ENCODE results near the gene RNF125.

DNA sequence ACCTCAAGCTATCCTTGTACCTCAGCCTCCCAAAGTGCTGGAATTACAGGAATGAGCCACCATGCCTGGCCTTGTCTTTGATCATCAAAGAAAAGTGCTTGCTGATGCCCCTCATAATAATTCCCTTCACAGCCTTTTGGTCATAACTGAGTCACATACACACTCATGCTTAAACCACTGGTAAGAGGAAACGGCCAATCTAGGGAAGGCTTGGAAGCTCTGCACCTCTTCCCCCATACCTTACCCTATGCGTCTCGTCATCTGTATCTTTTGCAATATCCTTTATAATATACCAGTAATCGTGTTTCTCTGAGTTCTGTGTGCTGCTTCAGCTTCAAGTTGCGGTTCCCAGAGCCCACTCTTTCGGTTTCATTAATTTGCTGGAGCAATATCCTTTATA lies 68.3 kb downstream of the RNF125 start:
- TF ChIP-seq, protein P1, sequence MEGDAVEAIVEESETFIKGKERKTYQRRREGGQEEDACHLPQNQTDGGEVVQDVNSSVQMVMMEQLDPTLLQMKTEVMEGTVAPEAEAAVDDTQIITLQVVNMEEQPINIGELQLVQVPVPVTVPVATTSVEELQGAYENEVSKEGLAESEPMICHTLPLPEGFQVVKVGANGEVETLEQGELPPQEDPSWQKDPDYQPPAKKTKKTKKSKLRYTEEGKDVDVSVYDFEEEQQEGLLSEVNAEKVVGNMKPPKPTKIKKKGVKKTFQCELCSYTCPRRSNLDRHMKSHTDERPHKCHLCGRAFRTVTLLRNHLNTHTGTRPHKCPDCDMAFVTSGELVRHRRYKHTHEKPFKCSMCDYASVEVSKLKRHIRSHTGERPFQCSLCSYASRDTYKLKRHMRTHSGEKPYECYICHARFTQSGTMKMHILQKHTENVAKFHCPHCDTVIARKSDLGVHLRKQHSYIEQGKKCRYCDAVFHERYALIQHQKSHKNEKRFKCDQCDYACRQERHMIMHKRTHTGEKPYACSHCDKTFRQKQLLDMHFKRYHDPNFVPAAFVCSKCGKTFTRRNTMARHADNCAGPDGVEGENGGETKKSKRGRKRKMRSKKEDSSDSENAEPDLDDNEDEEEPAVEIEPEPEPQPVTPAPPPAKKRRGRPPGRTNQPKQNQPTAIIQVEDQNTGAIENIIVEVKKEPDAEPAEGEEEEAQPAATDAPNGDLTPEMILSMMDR (IDR thresholded peaks at IDR 0.05; ENCODE audit: borderline replicate concordance, extremely low read depth, low read length, poor library complexity, severe bottlenecking) = no peak
- no peak for TF ChIP-seq EZH2 (IDR thresholded peaks at IDR 0.05; ENCODE audit: borderline replicate concordance, low read depth, low read length, severe bottlenecking)
